ENCODE results near the gene PRPSAP2.
"Not testable (repeated sequence)": the region's sequence is repeated elsewhere in the genome, so short reads cannot be mapped to it uniquely, and the experiment has no call there.

PRPSAP2 gene

GRCh38 chr17:18950346-18950745 lies 92.4 kb downstream of the PRPSAP2 start:
- Histone ChIP-seq H3K4me3 (ENCODE audit: low read depth, low read length) (no peak overlapping the region), H3K27me3 (ENCODE audit: control insufficient read depth, insufficient read depth, low read length) (no peaks in the 10 kb centered on the region), H3K4me1 (ENCODE audit: control insufficient read depth, insufficient read depth, low read length) (no peaks in the 10 kb centered on the region), H3K9ac (ENCODE audit: low read depth, low read length) (no peak overlapping the region), H3K9me3 (ENCODE audit: control insufficient read depth, insufficient read depth, low read length) (no peaks in the 10 kb centered on the region), H3K36me3 (ENCODE audit: control insufficient read depth, insufficient read depth, low read length) (no peaks in the 10 kb centered on the region)

GRCh38 chr17:18950944-18951905 lies 93.3 kb downstream of the PRPSAP2 start:
- Histone ChIP-seq H3K36me3 (ENCODE audit: control insufficient read depth, insufficient read depth, low read length) (no peaks in the 10 kb centered on the region), H3K9ac (ENCODE audit: low read depth, low read length) (no peak overlapping the region), H3K4me1 (ENCODE audit: control insufficient read depth, insufficient read depth, low read length) (no peaks in the 10 kb centered on the region), H3K9me3 (ENCODE audit: control insufficient read depth, insufficient read depth, low read length) (no peaks in the 10 kb centered on the region), H3K4me3 (ENCODE audit: low read depth, low read length) (no peak overlapping the region), H3K27me3 (ENCODE audit: control insufficient read depth, insufficient read depth, low read length) (no peaks in the 10 kb centered on the region)

GRCh38 chr17:18951941-18952842 lies 94.3 kb downstream of the PRPSAP2 start, which contains the start of gene SLC5A10:
TSS of gene SLC5A10 (plus strand) at chr17:18952165. CDS start at chr17:18952206, 41 bp downstream.
- Histone ChIP-seq H3K4me1 (ENCODE audit: control insufficient read depth, insufficient read depth, low read length) (no peaks in the 10 kb centered on the region), H3K4me3 (ENCODE audit: low read depth, low read length) (no peak within 1 kb of the TSS), H3K27me3 (ENCODE audit: control insufficient read depth, insufficient read depth, low read length) (no peaks in the 10 kb centered on the region), H3K9ac (ENCODE audit: low read depth, low read length) (no peak within 1 kb of the TSS), H3K36me3 (ENCODE audit: control insufficient read depth, insufficient read depth, low read length) (no peaks in the 10 kb centered on the region), H3K9me3 (ENCODE audit: control insufficient read depth, insufficient read depth, low read length) (no peaks in the 10 kb centered on the region)

GRCh38 chr17:18953231-18953728 lies 95.3 kb downstream of the PRPSAP2 start:
- Histone ChIP-seq H3K27me3 (ENCODE audit: control insufficient read depth, insufficient read depth, low read length) (no peaks in the 10 kb centered on the region), H3K4me3 (ENCODE audit: low read depth, low read length) (no peak overlapping the region), H3K9me3 (ENCODE audit: control insufficient read depth, insufficient read depth, low read length) (no peaks in the 10 kb centered on the region), H3K36me3 (ENCODE audit: control insufficient read depth, insufficient read depth, low read length) (no peaks in the 10 kb centered on the region), H3K4me1 (ENCODE audit: control insufficient read depth, insufficient read depth, low read length) (no peaks in the 10 kb centered on the region), H3K9ac (ENCODE audit: low read depth, low read length) (no peak overlapping the region)

- H3K9me3 ChIP-seq (ENCODE audit: control insufficient read depth, insufficient read depth, low read length): no peaks in the 10 kb centered on the region
- no peaks in the 10 kb centered on the region for H3K27me3 ChIP-seq (ENCODE audit: control insufficient read depth, insufficient read depth, low read length)
- H3K4me3 ChIP-seq (ENCODE audit: low read depth, low read length): no peak overlapping the region
- H3K36me3 ChIP-seq (ENCODE audit: control insufficient read depth, insufficient read depth, low read length): no peaks in the 10 kb centered on the region
- H3K4me1 ChIP-seq (ENCODE audit: control insufficient read depth, insufficient read depth, low read length): no peaks in the 10 kb centered on the region
- no peak overlapping the region for H3K9ac ChIP-seq (ENCODE audit: low read depth, low read length)
Measured at GRCh38 chr17:18954321-18954720, 96.4 kb downstream of the PRPSAP2 start.

GRCh38 chr17:18955009-18955408 lies 97.1 kb downstream of the PRPSAP2 start:
- no peak overlapping the region for H3K9ac ChIP-seq (ENCODE audit: low read depth, low read length)
- no peaks in the 10 kb centered on the region for H3K27me3 ChIP-seq (ENCODE audit: control insufficient read depth, insufficient read depth, low read length)
- no peaks in the 10 kb centered on the region for H3K4me1 ChIP-seq (ENCODE audit: control insufficient read depth, insufficient read depth, low read length)
- H3K9me3 ChIP-seq (ENCODE audit: control insufficient read depth, insufficient read depth, low read length): no peaks in the 10 kb centered on the region
- no peaks in the 10 kb centered on the region for H3K36me3 ChIP-seq (ENCODE audit: control insufficient read depth, insufficient read depth, low read length)
- no peak overlapping the region for H3K4me3 ChIP-seq (ENCODE audit: low read depth, low read length)

GRCh38 chr17:18956021-18956420 lies 98.1 kb downstream of the PRPSAP2 start:
- not testable (repeated sequence) for H3K4me3 ChIP-seq (ENCODE audit: low read depth, low read length); H3K4me1 ChIP-seq (ENCODE audit: control insufficient read depth, insufficient read depth, low read length); H3K9me3 ChIP-seq (ENCODE audit: control insufficient read depth, insufficient read depth, low read length); H3K36me3 ChIP-seq (ENCODE audit: control insufficient read depth, insufficient read depth, low read length); H3K27me3 ChIP-seq (ENCODE audit: control insufficient read depth, insufficient read depth, low read length); H3K9ac ChIP-seq (ENCODE audit: low read depth, low read length)

- no peaks in the 10 kb centered on the region for H3K9me3 ChIP-seq (ENCODE audit: control insufficient read depth, insufficient read depth, low read length)
- H3K27me3 ChIP-seq (ENCODE audit: control insufficient read depth, insufficient read depth, low read length): no peaks in the 10 kb centered on the region
- no peaks in the 10 kb centered on the region for H3K36me3 ChIP-seq (ENCODE audit: control insufficient read depth, insufficient read depth, low read length)
- H3K9ac ChIP-seq (ENCODE audit: low read depth, low read length): no peak overlapping the region
- H3K4me1 ChIP-seq (ENCODE audit: control insufficient read depth, insufficient read depth, low read length): no peaks in the 10 kb centered on the region
- no peak overlapping the region for H3K4me3 ChIP-seq (ENCODE audit: low read depth, low read length)
Measured at GRCh38 chr17:18956581-18956980, 98.7 kb downstream of the PRPSAP2 start.

GRCh38 chr17:18957831-18958230 lies 99.9 kb downstream of the PRPSAP2 start:
- H3K4me3 ChIP-seq (ENCODE audit: low read depth, low read length): no peak overlapping the region
- no peaks in the 10 kb centered on the region for H3K9me3 ChIP-seq (ENCODE audit: control insufficient read depth, insufficient read depth, low read length)
- peaks cover 4% of the 10 kb centered on the region for H3K4me1 ChIP-seq (ENCODE audit: control insufficient read depth, insufficient read depth, low read length)
- H3K27me3 ChIP-seq (ENCODE audit: control insufficient read depth, insufficient read depth, low read length): no peaks in the 10 kb centered on the region
- H3K9ac ChIP-seq (ENCODE audit: low read depth, low read length): no peak overlapping the region
- H3K36me3 ChIP-seq (ENCODE audit: control insufficient read depth, insufficient read depth, low read length): no peaks in the 10 kb centered on the region

GRCh38 chr17:18958611-18959010 lies 100.7 kb downstream of the PRPSAP2 start:
- Histone ChIP-seq H3K36me3 (ENCODE audit: control insufficient read depth, insufficient read depth, low read length) (no peaks in the 10 kb centered on the region), H3K4me3 (ENCODE audit: low read depth, low read length) (no peak overlapping the region), H3K9ac (ENCODE audit: low read depth, low read length) (no peak overlapping the region), H3K9me3 (ENCODE audit: control insufficient read depth, insufficient read depth, low read length) (no peaks in the 10 kb centered on the region), H3K4me1 (ENCODE audit: control insufficient read depth, insufficient read depth, low read length) (peaks cover 4% of the 10 kb centered on the region), H3K27me3 (ENCODE audit: control insufficient read depth, insufficient read depth, low read length) (no peaks in the 10 kb centered on the region)

- Histone ChIP-seq H3K9ac (ENCODE audit: low read depth, low read length) (no peak overlapping the region), H3K9me3 (ENCODE audit: control insufficient read depth, insufficient read depth, low read length) (no peaks in the 10 kb centered on the region), H3K4me3 (ENCODE audit: low read depth, low read length) (no peak overlapping the region), H3K27me3 (ENCODE audit: control insufficient read depth, insufficient read depth, low read length) (no peaks in the 10 kb centered on the region), H3K36me3 (ENCODE audit: control insufficient read depth, insufficient read depth, low read length) (no peaks in the 10 kb centered on the region), H3K4me1 (ENCODE audit: control insufficient read depth, insufficient read depth, low read length) (peaks cover 4% of the 10 kb centered on the region)
Measured at GRCh38 chr17:18959071-18959844, 101.3 kb downstream of the PRPSAP2 start.

Data from iPS-15b (cell line).